GM12801 (cell line): ENCODE data around the gene THSD7B.

Experiments used
- TF ChIP-seq, protein P1 (sequence below): IDR thresholded peaks from one replicate; pipeline ENCODE4 v1.5.1; 2011; ENCODE audit warnings: control low read depth; ENCODE audit not compliant: insufficient read length; ENCODE audit errors: extremely low read depth

The THSD7B gene

DNA sequence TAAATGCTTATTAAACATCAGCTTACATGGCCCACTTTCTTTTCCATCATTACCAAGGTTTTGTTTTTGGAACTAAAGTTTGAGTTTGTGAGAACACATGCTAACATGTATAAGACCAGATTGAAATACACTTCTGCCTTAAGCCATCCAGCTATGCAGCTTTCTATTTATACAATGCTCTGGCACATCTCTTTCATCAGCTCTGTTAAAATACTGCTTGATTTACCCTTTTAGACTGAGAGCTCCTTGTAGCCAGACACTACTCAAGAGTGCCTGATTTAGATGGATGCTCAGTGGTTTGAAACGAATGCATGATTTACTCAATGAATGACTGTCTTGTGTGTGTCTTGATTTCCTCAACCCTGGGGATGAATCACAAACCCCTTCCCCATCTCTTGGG lies 392.5 kb downstream of the THSD7B start:
- TF ChIP-seq, protein P1, sequence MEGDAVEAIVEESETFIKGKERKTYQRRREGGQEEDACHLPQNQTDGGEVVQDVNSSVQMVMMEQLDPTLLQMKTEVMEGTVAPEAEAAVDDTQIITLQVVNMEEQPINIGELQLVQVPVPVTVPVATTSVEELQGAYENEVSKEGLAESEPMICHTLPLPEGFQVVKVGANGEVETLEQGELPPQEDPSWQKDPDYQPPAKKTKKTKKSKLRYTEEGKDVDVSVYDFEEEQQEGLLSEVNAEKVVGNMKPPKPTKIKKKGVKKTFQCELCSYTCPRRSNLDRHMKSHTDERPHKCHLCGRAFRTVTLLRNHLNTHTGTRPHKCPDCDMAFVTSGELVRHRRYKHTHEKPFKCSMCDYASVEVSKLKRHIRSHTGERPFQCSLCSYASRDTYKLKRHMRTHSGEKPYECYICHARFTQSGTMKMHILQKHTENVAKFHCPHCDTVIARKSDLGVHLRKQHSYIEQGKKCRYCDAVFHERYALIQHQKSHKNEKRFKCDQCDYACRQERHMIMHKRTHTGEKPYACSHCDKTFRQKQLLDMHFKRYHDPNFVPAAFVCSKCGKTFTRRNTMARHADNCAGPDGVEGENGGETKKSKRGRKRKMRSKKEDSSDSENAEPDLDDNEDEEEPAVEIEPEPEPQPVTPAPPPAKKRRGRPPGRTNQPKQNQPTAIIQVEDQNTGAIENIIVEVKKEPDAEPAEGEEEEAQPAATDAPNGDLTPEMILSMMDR, result no peak

DNA sequence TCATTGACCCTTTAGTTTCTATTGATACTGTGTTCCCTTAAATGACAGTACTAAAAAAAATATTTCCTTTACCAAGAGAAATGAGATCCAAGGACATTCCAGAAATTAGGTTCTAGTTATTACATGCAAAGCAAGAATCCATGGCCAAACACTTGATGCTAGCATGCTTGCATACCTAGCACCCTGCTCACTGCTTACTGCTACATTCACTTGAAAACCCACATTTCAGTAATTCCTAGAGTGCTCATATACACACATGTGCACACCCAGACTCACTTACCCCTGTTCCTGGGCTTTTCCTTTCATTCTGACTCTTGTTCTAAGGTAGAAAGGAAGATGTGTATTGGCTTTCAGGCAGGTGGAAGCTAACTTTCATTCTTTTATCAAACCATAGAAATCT lies 395.9 kb downstream of the THSD7B start:
- TF ChIP-seq, protein P1, result no peak

DNA sequence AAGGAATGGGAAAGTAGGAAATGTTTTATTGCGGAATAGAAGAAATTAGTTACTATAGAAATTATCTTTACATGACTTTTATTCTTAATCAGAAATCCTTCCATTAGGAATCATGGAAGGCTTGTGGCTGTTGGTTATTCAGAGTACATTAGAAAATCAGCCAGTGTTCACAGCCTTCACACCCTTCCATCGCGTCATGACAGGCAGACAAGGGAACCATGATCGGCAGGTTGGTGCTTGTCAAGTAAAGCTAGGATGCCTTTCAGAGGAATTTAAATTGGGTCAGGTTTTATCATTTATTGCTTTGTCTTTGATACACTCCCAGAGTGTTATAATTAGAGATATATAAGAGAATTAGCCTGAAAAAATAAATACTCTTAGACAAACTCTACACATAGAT lies 400.6 kb downstream of the THSD7B start:
- TF ChIP-seq, protein P1, result no peak

DNA sequence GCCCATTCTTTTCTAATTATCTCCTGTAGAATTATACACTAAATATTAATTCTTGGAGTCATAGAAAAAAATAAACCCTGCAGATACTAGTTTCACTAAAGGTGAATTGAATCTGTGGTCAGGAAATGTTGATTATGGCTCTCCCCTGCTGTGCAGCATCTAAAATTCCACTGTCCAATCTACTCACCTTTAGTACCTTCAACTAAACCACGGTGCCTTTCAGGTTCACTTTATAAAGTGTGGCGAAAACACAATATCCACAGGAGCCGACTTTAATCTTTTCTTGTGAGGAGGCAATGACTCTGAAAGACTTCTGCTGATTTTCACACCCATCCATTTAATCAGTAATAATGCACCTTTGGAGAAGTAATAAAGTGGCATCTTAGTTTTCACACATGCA lies 402.3 kb downstream of the THSD7B start:
- TF ChIP-seq, protein P1, result no peak

DNA sequence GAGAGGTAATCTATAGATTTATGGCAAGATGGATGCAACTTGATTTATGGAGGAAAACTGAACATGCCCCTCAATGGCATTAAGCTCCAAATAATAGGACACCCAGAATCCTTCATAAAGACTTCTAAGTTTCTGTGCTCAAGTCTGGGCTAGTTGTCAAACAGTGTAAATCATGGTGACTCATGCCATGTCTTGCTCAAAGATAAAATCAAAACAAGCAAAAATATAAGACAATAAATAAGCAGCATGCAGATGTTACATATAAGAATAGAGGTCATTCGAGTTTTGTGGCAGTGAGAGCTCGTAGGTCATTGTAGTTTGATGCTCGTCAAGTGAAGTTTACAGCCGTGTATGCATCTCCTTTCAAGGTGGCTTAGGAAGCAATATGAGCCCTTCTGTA lies 403.2 kb downstream of the THSD7B start:
- TF ChIP-seq, protein P1, result no peak

DNA sequence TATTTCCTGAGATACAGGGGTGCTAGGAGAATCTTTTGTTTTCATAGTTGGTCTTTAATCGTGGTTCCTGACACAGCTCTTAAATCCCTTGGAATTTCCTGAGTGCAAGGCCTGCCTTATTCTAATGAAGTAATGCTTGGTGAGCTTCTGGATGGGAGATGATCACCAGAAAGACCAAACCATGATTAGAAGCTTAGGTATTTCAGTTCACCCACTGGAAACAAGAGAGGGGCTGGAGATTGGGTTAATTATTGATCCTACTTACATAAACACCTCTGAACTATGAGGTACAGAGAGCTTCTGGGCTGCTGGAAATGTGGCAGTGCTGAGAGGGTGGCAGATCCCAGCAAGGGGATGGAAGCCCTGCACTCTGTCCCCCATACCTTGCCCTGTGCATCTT lies 406.8 kb downstream of the THSD7B start:
- TF ChIP-seq, protein P1, result no peak

DNA sequence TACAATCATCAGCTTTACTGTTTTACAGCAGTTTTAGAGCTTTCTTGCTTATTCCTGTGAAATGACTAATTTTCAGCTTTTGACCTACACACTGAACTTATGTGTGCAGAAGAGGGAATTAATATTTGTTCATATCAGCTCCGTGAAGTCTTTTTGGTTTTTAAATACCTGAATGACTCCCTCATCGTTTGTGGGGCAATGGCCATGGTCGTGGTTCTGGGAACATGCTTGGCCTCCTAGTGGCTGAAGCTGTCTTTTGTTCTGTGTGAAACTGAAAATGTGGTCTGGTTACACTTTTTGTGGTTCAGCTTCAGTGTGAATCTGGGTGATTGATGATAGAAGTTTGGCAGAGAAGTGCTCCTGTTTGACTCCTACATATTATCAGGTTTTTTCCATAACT lies 408.1 kb downstream of the THSD7B start:
- TF ChIP-seq, protein P1, result no peak

DNA sequence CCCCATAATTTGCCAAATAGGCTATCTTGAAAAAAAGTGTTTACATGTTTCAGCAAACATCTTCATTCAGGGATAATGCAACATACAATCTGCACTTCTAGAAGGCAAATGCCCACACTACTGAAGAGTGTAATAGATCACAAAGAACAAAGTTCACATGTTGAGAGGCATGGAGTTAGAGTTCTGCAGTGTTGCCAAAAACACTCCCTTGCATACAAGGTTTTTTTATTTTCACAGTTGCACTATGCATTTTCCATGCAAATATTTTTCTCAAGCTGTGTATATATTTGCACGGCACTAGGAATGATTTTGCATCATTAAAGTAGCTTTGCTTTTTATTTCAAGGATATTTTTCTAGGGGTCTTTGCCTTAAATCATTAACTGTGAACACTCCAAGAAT lies 409.9 kb downstream of the THSD7B start:
- TF ChIP-seq, protein P1, result no peak
